CD4-positive, alpha-beta T cell treated with Interleukin-21 for 1 hour (primary cell): ENCODE results near the gene TBL3.
A peak's percentile ranks its signal among the peaks of the same experiment; 100 is the strongest.
"Not testable (repeated sequence)": the region's sequence is repeated elsewhere in the genome, so short reads cannot be mapped to it uniquely, and the experiment has no call there.

Experiments used
- DNase-seq: peaks from one replicate; pipeline ENCODE4 v3.0.0-alpha.2; 2020

TBL3 gene

GRCh38 chr16:2002406-2003230 lies 30.8 kb downstream of the TBL3 start:
- no peak for DNase-seq

GRCh38 chr16:2003231-2003826 lies 31.5 kb downstream of the TBL3 start:
- DNase-seq, result no peak

- DNase-seq, result peak; percentile 86
Observed at GRCh38 chr16:2003827-2004641, 32.2 kb downstream of the TBL3 start.

GRCh38 chr16:2004795-2005517 lies 33.1 kb downstream of the TBL3 start:
- no peak for DNase-seq

GRCh38 chr16:2005646-2006045 lies 33.8 kb downstream of the TBL3 start:
- DNase-seq, result no peak

- no peak for DNase-seq
Observed at GRCh38 chr16:2006317-2006716, 34.5 kb downstream of the TBL3 start.

GRCh38 chr16:2007081-2007836 lies 35.4 kb downstream of the TBL3 start:
- DNase-seq, result no peak

GRCh38 chr16:2008009-2008526 lies 36.2 kb downstream of the TBL3 start:
- DNase-seq, result peak; percentile 33

GRCh38 chr16:2008631-2009163 lies 36.8 kb downstream of the TBL3 start:
- DNase-seq, result peak; percentile 34

GRCh38 chr16:2009164-2009711 lies 37.4 kb downstream of the TBL3 start:
- no peak for DNase-seq

- peak; percentile 80 for DNase-seq
Observed at GRCh38 chr16:2009791-2010510, 38.1 kb downstream of the TBL3 start, which contains the start of gene ZNF598. Gene ZNF598 (minus strand): TSS chr16:2009821.

- not testable (repeated sequence) for DNase-seq
Observed at GRCh38 chr16:2011726-2012125, 39.9 kb downstream of the TBL3 start.

GRCh38 chr16:2013527-2013926 lies 41.7 kb downstream of the TBL3 start:
- no peak for DNase-seq

GRCh38 chr16:2015117-2015946 lies 43.5 kb downstream of the TBL3 start:
- DNase-seq, result no peak

- no peak for DNase-seq
Observed at GRCh38 chr16:2015947-2016208, 44.0 kb downstream of the TBL3 start.

GRCh38 chr16:2016407-2016922 lies 44.6 kb downstream of the TBL3 start:
- peak; percentile 17 for DNase-seq

- DNase-seq, result peak; percentile 23
Observed at GRCh38 chr16:2019518-2019920, 47.7 kb downstream of the TBL3 start, which contains the start of gene NPW. Gene NPW (plus strand): TSS chr16:2019785.

GRCh38 chr16:2019921-2020831 lies 48.3 kb downstream of the TBL3 start:
- DNase-seq, result no peak
